ENCODE data around the gene ALDH1L1.

GRCh38 chr3:126081618-126082361 lies 98.6 kb downstream of the ALDH1L1 start:
- TF ChIP-seq POLR2A (IDR thresholded peaks at IDR 0.05) (peak; percentile 62 to 69), CTCF (IDR thresholded peaks at IDR 0.05 in 4 of 5, conservative IDR thresholded peaks at IDR 0.05 in 1 of 5) (peak; percentile 61 to 85 (median 71))
